Fibroblast of lung (primary cell): ENCODE results near the gene SPTBN5.

ENCODE experiments used
- EZH2 ChIP-seq: IDR thresholded peaks from 2 replicates; pipeline ENCODE4 v1.5.1; 2012; ENCODE audit warnings: low read length, control low read depth, mild to moderate bottlenecking; ENCODE audit errors: missing control alignments
- TF ChIP-seq, protein P1 (sequence below), 2 donors: IDR thresholded peaks in 1 of 2; conservative IDR thresholded peaks in 1 of 2; 1 replicate in 1 of 2; 2 replicates in 1 of 2; pipeline ENCODE4 v1.5.1; 2011 to 2012; ENCODE audit warnings: low read length in 2 of 2, control low read depth in 1 of 2, inconsistent platforms in 1 of 2, low read depth in 1 of 2, mild to moderate bottlenecking in 1 of 2

DNA sequence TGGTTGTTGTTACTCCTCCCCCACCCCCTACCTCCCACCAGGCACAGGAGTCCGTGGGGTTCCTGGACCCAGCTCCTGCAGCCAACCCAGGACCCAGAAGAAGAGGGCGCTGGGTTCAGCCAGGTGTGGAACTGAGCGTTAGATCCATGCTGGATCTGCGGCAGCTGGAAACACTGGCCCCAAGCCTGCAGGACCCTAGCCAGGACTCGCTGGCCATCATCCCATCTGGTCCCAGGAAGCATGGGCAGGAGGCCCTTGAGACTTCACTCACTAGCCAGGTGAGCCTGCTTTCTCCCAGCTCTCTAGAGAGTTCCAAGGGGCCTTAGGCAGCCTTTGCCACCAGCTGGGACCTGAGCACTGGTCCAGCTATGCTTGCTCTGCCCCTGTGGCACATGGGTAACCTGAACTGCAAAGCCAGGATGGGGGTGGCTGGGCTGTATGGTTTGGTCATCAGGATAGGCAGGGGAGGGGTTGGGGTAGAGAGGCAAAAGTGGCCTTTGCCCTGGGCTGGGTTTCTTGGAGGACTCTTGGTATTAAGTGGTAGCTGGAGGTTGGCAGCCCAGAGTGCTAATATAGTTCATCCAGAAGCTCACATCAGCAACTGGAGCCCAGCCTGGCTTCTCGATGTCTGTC is 72.9 kb downstream of the SPTBN5 start:
- TF ChIP-seq, protein P1, sequence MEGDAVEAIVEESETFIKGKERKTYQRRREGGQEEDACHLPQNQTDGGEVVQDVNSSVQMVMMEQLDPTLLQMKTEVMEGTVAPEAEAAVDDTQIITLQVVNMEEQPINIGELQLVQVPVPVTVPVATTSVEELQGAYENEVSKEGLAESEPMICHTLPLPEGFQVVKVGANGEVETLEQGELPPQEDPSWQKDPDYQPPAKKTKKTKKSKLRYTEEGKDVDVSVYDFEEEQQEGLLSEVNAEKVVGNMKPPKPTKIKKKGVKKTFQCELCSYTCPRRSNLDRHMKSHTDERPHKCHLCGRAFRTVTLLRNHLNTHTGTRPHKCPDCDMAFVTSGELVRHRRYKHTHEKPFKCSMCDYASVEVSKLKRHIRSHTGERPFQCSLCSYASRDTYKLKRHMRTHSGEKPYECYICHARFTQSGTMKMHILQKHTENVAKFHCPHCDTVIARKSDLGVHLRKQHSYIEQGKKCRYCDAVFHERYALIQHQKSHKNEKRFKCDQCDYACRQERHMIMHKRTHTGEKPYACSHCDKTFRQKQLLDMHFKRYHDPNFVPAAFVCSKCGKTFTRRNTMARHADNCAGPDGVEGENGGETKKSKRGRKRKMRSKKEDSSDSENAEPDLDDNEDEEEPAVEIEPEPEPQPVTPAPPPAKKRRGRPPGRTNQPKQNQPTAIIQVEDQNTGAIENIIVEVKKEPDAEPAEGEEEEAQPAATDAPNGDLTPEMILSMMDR (conservative IDR thresholded peaks at IDR 0.05 in 1 of 2, IDR thresholded peaks at IDR 0.05 in 1 of 2; ENCODE audit: low read depth in 1 of 2, low read length in 2 of 2): no peak
- no peak for TF ChIP-seq EZH2
